ENCODE results near the gene KSR2.

GRCh38 chr12:117744418-117744817 is 224.4 kb downstream of the KSR2 start:
- TF ChIP-seq CTCF (IDR thresholded peaks at IDR 0.05 in 2 of 3, conservative IDR thresholded peaks at IDR 0.05 in 1 of 3; ENCODE audit: control insufficient read depth in 2 of 3, extremely low read depth in 1 of 3, insufficient read depth in 1 of 3, low read depth in 3 of 3, low read length in 3 of 3) (no peak), POLR2A (IDR thresholded peaks at IDR 0.05; ENCODE audit: low read depth, low read length) (no peak), EP300 (IDR thresholded peaks at IDR 0.05; ENCODE audit: borderline replicate concordance in 1 of 2, control insufficient read depth in 1 of 2, low read depth in 2 of 2, low read length in 2 of 2) (no peak), TBL1XR1 (IDR thresholded peaks at IDR 0.05; ENCODE audit: low read depth, low read length) (no peak), MXI1 (IDR thresholded peaks at IDR 0.05; ENCODE audit: low read depth, low read length) (no peak), JUNB (IDR thresholded peaks at IDR 0.05) (no peak), MYC (IDR thresholded peaks at IDR 0.05; ENCODE audit: insufficient read depth, insufficient read length, insufficient replicate concordance, low read length, severe bottlenecking) (no peak), ATF2 (IDR thresholded peaks at IDR 0.05; ENCODE audit: low read length) (no peak)
- TF ChIP-seq, protein P1, sequence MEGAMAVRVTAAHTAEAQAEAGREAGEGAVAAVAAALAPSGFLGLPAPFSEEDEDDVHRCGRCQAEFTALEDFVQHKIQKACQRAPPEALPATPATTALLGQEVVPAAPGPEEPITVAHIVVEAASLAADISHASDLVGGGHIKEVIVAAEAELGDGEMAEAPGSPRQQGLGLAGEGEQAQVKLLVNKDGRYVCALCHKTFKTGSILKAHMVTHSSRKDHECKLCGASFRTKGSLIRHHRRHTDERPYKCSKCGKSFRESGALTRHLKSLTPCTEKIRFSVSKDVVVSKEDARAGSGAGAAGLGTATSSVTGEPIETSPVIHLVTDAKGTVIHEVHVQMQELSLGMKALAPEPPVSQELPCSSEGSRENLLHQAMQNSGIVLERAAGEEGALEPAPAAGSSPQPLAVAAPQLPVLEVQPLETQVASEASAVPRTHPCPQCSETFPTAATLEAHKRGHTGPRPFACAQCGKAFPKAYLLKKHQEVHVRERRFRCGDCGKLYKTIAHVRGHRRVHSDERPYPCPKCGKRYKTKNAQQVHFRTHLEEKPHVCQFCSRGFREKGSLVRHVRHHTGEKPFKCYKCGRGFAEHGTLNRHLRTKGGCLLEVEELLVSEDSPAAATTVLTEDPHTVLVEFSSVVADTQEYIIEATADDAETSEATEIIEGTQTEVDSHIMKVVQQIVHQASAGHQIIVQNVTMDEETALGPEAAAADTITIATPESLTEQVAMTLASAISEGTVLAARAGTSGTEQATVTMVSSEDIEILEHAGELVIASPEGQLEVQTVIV (IDR thresholded peaks at IDR 0.05; ENCODE audit: borderline replicate concordance, partially characterized antibody) = no peak

Measured in GM12878 (cell line).